GM12872 (cell line): ENCODE data around the gene RYR2.

Experiments
- CTCF ChIP-seq: IDR thresholded peaks from 3 replicates; pipeline ENCODE4 v1.5.1; 2011; ENCODE audit warnings: low read depth, mild to moderate bottlenecking, low read length, moderate library complexity; ENCODE audit not compliant: insufficient read depth

RYR2 gene

GRCh38 chr1:237145379-237146135, 103.6 kb downstream of the RYR2 start:
- no peak for TF ChIP-seq CTCF

GRCh38 chr1:237146241-237146640, 104.3 kb downstream of the RYR2 start:
- TF ChIP-seq CTCF = no peak

GRCh38 chr1:237149857-237150256, 107.9 kb downstream of the RYR2 start:
- TF ChIP-seq CTCF = no peak

- TF ChIP-seq CTCF = no peak
Measured at GRCh38 chr1:237152506-237153335, 110.7 kb downstream of the RYR2 start.

GRCh38 chr1:237154157-237154556, 112.2 kb downstream of the RYR2 start:
- TF ChIP-seq CTCF = no peak

GRCh38 chr1:237164406-237165352, 122.7 kb downstream of the RYR2 start:
- no peak for TF ChIP-seq CTCF

- no peak for TF ChIP-seq CTCF
Measured at GRCh38 chr1:237166086-237166485, 124.1 kb downstream of the RYR2 start.
